ENCODE data around the gene GNG12.

The GNG12 gene

DNA sequence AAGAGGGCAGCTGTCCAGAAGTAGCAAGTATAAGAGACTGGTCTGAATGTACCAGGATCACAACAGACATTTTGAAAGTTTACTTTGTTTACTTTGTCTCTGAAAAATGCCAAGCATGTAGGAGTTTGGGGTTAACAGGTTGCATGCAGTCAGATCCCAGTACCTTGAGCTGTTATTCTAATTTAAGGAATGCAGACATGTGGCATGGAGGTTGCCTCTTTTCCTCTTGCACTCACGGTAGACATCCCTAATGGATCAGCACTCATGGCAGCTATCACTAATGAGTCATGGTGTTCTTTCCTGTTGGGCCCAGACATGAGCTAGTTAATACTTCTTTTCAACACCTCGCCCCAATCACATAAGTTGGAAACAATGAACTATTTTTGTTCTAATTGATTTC, 81.0 kb downstream of the GNG12 start:
- no peak for DNase-seq (ENCODE audit: low spot score)

DNA sequence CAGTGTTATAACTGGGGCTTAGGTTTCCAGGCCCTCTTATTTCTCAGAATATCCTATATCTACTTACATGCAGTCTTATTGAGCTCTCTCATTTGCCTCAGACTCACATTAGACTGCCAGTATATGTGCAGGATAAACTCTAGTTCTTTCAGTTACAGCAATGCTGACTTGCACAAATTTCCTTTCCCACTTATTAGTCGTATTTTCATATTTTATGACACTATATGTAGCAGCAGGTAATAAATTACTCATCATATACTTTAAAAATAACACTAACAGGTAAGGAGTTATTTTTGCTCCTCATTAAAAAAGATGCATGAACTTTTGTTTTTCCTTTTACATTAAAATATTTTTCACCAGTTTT, 82.6 kb downstream of the GNG12 start:
- DNase-seq (ENCODE audit: low spot score), result no peak

DNA sequence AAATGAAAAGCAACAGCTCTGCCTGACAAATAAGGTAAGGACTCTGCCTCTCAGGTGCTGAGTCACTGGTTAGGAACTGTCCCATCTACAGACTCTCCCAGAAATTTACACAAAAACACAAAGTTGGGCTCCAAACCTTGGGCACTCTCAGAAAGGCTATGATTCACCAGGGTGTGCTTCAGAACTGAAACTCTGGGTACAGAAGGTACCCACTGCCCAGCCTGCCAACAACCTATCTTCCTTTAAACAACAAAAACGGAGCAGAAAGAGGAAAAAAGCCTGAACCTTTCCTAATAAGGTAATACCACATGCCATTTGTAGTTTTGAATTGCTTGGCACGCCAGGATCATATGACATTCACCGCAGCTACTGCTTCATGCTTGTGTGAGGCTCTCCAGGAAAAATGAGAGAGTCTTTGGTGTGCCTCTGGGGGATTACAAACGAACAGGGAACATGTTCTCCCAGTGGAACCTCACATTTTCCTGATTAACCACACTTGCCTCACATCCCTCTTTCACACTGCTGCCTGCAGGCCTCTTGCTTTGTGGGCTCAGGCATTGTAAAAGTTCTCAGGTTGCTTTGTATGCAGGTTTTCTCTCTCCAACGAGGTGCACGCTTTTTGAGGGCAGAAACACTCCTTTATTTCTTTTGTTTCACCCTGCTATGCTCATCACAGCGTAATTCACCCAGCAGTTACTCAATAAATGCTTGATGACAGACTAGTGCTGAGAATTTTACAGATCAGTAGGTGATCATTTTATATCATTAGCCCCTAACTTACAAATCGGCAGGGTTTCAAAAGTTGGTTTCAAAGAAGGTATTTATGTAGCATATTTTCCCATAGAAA, 83.2 kb downstream of the GNG12 start:
- DNase-seq (ENCODE audit: low spot score), result peak; percentile 56

DNA sequence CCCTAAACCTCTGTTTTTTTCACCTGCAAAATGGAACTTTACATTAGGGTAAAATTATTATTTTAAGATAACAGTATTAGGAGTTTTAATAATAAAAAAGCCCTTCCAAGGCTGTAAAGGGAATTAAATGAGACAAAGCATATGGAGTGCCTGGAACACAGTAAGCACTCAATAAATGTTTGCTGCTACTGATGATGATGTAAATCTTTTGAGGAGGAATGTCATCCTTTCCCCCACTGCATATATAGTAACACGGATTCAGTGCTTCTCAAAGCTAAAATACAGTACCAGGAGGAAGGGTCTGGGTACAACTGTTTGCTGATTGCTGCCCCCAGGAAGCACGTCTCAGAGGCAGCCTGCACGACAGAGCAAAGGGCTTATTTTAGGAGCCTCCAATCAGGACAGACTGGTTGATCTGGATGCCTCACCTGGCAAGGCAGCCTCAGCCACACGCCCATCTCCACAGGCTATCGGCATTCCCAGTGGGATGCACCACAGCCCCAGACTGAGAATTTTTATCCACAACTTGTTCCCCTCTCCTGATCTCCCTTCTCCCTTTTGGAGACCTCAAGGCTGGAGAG, 83.9 kb downstream of the GNG12 start:
- no peak for DNase-seq (ENCODE audit: low spot score)

DNA sequence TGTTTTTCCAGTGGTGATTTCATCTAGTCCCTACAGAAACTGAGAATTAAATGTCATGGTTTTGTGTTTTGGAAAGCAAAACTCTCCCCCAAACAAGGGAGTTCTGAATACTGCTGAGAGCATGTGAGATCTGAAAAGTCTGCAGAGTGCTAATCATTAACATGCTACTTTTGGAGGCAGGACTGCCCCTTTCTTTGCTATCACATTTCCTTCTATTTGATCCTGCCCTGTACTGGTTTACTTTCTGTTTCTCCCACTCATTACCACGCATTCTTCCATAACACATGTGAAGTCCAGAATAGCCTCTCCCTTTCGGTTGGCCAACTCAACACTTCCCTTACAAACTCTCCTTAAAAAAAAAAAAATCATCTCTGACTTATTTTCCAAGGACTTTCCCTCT, 84.6 kb downstream of the GNG12 start:
- DNase-seq (ENCODE audit: low spot score), result peak; percentile 24

DNA sequence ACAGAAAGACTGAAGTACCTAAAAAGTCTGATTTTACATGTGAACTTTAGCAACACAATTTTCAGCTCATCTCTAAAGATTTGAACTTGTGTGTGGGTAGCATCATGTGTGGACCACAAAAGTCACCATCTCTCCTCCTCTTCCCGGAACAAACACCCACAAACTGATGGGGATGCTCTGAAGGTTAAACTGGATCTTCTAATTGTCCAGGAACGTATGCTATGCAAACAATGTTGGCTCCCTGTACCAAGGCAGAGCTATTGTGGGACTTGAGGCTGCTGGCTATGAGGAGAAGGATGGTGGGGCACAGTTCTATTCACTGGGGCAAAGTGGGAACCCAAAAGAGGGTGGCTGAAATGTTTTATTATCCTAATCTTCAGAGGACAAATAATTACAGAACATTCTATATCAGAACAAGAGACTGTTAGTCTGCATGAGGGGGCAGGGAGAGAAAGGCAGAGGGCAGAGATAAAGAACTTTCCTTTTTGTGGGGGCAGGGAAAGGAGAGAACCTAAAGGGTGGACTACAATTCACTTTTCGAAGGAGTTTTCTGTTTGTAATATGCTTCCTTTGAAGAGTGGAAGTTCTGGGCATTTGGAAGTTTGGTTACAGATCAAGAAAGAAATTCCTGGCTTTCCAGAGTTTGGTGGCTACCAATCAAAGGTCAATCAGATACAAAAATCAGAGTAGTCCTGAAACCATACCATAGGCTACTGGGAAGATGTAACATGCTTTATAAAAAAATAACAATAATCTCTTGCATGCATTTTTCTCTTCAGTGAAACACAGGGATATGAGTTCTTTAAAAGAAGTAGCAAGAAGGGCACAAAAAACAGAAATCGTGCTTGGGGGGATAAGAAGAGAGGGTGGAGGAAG, 85.4 kb downstream of the GNG12 start:
- no peak for DNase-seq (ENCODE audit: low spot score)

DNA sequence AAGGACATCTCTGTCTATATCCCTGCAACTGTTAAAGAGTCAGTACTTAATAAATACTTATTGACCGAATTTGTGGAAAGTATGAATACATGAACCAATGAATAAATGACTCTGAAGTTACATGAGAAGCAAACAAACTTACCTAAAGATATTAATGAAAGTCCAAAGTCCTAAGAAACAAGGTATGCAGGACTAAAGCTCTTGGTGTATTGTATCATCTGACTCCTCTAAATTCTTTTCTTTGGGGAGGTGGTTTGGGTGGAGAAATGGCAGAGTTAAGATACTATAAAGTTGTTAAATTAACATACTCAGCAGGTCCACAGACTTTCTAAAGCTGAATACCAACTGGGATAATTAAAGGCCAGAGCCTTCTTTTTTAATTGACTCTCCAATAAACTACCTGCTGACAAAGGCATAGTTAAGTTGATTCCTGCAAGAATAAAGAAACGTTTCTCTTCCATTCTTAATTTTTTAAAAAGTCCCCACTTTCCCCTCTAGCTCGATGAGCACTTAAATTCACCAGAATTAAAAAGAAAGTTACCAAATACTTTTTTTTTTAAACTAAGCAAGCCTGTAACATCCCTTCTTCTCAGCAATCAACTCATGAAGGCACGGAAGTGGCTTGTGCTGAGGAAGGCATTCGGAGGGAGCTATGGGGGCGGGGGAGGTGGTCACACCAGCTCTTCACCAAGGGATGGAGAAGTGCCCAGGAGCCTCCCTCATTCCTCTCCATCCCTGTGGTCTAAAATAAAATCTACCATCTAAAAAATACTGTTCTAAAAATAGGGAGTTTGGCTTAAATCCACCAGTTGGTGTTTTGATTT, 87.2 kb downstream of the GNG12 start:
- DNase-seq (ENCODE audit: low spot score), result no peak

DNA sequence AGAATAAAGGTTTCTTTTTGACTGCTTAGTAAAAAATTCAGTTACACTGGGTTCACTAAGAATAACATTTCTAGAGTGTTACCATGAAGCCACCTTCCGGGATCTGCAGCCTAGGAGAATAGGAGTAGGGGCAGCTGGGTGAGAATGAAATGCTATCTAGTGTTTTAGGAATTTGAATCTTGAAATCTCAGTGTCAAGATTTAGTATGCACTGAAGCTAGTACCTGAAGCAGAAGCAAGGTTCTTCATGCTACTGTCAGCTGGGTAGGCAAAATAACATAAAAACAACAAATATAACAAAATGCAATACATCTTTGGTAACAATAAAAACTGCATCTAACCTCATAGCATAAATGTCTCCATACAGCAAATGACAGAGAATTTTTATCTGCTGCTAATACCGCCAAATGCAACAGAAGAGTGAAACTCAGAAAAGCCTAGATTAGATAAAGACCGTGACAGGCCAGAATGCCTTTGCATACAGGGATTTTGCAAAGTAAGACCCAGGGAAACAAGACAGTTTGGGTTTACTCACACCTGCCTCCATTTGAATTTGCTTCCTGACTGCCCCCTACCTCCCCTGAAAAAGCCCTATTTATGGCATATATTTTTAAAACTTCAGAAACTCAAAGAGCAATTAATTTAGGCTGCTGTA, 90.1 kb downstream of the GNG12 start:
- no peak for DNase-seq (ENCODE audit: low spot score)

DNA sequence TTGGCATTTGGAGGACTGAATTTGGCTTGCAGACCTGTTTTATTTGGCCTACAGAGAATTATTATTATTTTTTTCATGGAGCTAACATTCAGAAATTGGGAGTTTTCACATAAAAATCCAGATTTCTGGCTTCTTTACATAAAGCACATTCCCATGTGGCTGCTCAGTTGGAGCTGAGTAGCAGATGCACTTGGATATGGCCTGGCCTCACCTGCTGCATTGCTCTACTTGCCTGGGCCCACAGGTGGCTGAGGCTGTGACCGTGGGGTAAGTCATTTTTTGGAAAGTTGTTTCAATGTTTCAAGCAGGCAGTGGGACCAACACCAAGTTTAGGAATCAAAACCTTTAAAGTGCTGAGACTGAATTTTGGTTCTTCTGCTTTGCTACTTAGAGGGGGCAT, 91.5 kb downstream of the GNG12 start:
- no peak for DNase-seq (ENCODE audit: low spot score)

DNA sequence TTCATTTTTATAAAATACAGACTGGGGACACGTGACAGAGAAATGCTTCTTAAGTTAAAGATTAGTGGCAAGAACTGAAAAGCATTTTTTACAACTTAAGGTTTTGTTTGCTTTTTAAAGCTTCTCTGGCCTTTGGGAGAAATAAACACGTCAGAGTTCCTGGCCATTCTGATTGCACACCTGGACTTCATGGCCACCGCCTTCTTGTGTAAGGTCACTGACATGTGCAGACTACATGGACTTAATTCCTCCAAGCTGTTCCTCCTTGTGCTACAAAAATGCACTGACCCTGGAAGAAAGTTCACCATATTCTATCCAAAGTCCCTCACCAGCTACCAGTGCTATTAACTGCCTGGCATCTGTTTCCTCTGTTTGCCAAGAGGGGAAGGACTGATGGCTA, 92.1 kb downstream of the GNG12 start:
- no peak for DNase-seq (ENCODE audit: low spot score)

DNA sequence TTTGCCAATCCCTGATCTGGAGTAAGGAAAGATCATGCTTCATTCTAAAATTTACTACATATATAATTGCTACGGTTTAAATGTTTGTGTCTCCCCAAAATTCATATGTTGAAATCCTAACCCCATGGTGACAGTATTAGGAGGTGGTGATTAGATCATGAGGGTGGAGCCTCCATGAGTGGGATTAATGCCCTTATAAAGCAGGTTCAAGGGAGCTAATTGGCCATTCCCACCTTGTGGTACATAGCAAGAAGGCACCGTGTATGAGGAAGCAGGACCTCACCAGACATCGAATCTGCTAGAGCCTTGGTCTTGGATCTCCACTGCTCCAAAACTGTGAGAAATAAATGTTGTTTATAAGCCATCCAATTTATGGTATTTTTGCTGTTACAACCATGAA, 92.7 kb downstream of the GNG12 start:
- no peak for DNase-seq (ENCODE audit: low spot score)

DNA sequence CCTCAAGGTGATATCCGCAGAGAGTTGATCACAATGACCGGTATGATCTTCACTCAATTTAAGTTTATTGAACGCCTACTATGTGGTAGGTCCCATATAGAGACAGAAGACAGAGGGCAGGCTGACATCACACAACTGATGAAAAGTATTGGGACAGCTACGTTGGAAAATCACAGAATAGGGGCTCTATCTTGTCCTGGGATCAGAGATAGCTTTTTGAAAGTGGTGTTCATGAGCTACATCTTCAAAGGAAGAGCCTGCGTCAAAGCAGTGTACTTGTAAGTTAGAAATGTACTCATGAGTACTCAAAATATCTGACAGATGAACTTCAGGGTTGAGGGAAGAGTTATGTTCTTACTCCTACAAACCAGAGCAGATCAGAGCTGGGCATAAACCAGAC, 93.9 kb downstream of the GNG12 start:
- DNase-seq (ENCODE audit: low spot score), result no peak

DNA sequence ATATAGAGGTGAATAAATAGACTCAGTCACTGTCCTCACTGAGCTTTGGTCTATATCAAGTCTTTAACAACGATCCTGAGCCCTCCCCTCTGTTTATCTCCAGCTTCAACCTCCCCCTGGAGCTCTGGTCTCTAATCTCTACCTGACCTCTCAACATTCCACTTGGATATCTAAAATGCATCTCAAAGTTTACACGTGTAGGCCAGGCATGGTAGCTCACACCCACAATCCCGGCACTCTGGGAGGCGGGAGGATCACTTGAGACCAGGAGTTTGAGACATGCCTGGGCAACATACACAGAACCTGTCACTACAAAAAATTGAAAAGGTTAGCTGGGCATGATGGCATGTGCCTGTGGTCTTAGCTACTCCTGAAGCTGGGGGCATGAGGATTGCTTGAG, 94.9 kb downstream of the GNG12 start:
- DNase-seq (ENCODE audit: low spot score), result no peak

DNA sequence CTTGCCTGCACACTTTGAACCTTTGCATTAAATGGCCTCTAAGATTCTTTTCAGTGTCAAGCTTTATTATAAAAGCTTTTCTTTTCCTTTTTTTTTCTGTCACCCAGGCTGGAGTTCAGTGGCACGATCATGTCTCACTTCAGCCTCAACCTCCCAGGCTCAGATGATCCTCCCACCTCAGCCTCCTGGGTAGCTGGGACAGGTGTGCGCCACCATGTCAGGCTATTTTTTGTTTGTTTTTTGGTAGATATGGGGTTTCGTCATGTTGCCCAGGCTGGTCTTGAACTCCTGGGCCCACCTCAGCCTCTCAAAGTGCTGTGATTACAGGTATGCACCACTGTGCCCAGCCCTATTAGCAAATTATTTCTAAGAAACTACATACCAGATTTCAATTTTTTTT, 95.4 kb downstream of the GNG12 start:
- DNase-seq (ENCODE audit: low spot score), result no peak

DNA sequence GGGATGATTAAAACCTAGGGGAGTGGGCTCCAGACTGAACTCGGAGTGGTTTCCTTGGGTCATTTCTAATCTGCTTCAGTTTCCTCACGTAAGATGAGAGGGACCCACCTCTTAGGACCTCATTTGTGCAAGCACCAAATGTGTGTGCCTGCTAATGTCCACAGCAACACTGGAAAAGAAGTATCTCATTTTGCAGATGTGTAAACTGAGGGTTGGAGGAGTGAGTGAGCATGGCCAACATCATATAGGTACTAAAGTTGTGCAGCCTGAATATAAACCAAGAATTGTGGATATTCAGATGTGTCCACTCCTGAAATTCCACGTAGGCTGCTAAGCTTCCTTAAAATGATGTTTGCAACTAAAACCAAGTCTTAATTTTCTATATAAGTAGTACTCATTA, 96.5 kb downstream of the GNG12 start:
- DNase-seq (ENCODE audit: low spot score), result no peak

DNA sequence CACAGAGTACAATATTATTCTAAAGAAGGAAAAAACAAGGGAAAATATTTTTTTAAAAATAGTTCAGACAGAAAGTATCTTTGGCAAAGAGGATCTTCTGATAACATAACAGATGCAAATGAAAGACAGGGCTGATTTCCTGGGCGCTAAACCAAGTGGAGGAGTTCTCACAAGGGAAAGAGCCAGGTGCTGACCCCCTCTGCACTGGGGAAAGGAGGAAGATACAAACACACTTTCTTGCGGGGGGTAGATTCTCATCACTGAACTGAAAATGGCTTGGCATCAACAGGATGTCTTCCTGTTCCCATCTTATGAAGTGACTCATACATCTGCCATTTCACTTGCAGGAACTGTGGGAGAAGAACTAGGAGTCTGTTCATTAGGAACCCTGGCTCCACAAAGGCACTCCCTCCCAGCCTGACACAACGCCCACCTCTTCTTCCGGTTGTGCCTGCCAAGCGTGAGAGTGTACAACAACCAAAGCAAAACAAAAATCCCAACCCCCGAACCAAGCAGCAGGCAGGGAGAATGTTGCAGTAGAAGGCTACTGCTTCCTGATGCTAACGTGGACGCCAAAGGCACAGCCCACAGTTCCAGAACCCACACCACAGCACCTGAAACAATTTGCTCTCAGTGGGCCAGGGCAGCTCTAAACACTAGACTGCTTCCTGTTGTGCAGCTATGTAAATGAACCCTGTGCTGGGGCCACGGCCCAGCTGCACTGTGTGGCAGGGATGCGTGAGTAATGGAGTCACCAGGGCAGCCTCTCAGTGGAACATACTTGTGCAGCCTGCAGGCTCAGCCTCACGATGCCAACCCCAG, 97.2 kb downstream of the GNG12 start:
- peak; percentile 61 for DNase-seq (ENCODE audit: low spot score)

DNA sequence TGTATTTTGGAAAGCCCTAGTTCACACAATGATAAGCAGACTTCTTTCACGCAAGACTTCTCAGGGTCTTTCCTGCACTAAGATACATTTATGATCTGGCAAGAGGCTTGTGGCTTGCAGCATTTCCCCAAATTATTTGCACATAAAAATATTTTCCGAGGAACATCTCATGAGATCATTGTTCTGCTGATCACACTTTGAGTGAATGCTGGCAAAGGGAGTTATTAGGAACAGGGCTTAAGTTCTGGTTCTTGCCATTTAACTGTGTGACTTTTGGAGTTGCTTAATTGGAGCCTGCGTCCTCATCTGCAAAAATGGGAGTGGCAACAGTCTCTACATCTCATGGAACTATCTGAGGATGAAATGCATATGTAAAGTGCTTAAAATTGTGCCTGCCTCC, 98.1 kb downstream of the GNG12 start:
- peak; percentile 56 for DNase-seq (ENCODE audit: low spot score)

DNA sequence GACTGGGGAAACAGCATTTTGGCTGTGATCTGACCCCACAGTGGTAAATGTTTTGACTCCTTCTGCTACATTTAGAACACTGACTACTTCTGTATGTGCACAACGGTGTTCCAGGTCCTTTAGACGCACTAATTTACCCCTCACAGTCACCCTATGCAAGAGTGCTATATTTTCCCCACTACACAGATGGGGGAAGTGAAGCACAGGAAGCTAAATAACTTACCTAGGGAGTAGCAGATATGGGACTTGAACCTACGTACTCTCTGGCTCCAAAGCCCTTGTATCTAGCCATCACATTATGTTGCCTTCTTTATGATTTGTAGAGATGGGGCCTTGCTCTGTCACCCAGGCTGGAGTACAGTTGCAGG, 99.0 kb downstream of the GNG12 start:
- DNase-seq (ENCODE audit: low spot score), result no peak

DNA sequence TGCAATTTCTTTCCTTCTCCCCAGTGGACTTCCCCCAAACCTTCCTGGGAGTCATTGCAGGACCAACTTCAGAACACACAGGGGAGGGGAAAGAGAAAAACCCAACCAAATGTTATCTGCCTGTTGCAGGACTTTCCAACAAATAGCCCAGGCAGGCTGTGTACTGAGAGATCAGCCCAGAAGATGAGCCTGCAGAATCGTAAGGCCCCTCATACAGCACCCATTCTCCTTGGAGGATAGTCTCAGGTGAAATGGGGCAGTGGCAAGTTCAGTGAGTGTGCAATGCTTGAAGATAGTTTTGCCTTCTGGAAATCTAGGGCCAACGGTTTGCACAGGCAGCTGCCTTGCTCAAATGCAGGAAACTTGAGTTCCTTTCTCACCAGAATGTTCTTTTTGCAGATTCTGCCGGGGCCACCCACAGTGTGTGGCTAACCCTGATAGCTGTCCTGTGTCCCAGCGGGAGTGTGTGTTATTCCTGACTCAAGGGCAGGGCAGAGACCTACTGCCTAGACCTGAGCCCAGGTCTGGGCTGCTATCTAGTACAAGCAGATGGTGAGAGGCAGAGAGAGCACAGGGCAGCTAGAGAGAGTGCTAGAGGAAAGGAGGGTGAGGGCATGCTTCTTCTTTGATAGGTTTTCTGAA, 99.5 kb downstream of the GNG12 start:
- peak; percentile 91 for DNase-seq (ENCODE audit: low spot score)

DNA sequence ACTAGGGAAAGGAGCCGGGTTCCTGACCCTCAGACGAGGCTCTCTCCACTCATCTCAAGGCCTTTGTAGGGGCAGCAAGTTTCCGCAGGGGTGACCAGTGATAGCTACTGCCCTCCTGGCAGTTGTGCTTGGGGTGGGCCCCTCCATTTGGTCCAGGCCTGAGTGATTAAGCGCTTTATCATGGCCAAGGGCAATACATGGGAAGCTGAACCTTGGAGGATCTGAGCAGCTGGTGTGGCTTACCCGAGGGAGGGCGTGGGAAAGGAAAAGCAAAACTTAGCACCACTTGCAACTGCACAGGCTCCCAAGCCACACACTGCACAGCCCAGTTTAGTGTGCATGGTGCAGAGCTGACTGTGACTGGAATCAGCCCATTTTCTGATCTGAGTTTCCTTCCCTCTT, 100.5 kb downstream of the GNG12 start:
- peak; percentile 59 for DNase-seq (ENCODE audit: low spot score)
